PC-3 (cell line): Measurements from ENCODE around the gene ZBTB7C. TPM values are rescaled to one million over a fixed set of nuclear protein-coding genes. Genes with fewer than 3 reads are reported as not detected.

ENCODE experiments used
- ATAC-seq: fragments of 200-7000 bp; cut with Tn5 transposase; 2 replicates; pipeline ENCODE4 v1.9.1; 2020; ENCODE audit warnings: mild to moderate bottlenecking, moderate library complexity
- BruUV-seq: library from RNA; stranded (reverse); fragments of 400-500 nt; replicated peaks from 2 replicates; lab custom pipeline; 2021; lab: Mats Ljungman, UMichigan
- CTCF ChIA-PET: fragments of 300-600 bp; sonication (Branson Sonifier 250); formaldehyde crosslinking; loops from one replicate; lab custom pipeline; 2022; ENCODE audit warnings: antibody characterized with exemption; lab: Charles Lee
- POLR2A ChIA-PET: fragments of 300-600 bp; sonication (Branson Sonifier 250); formaldehyde crosslinking; loops from one replicate; lab custom pipeline; 2022; ENCODE audit warnings: antibody characterized with exemption; ENCODE audit not compliant: unreplicated experiment; lab: Charles Lee
- DNase-seq: peaks from one replicate; pipeline ENCODE4 v3.0.0-alpha.2; 2015
- H2AFZ ChIP-seq: fragments of 300-600 bp; sonication (generic); 2 replicates; pipeline ENCODE4 v1.6.0; 2016; ENCODE audit warnings: antibody characterized with exemption, low read length
- H3F3A ChIP-seq: fragments of 300-600 bp; sonication (generic); one replicate; pipeline ENCODE4 v1.6.0; 2017; ENCODE audit warnings: antibody characterized with exemption, low read length, control low read depth, mild to moderate bottlenecking; ENCODE audit not compliant: unreplicated experiment
- H3K27ac ChIP-seq: fragments of 300-600 bp; sonication (generic); 2 replicates; pipeline ENCODE4 v1.5.1; 2016; ENCODE audit warnings: mild to moderate bottlenecking, low read length
- H3K27me3 ChIP-seq: fragments of 300-600 bp; sonication (generic); 2 replicates; pipeline ENCODE4 v1.6.1; 2016; ENCODE audit warnings: low read length, mixed read lengths
- H3K36me3 ChIP-seq: fragments of 300-600 bp; sonication (generic); 2 replicates; pipeline ENCODE4 v1.6.1; 2016; ENCODE audit warnings: low read depth, mixed run types, low read length, mixed read lengths
- H3K4me1 ChIP-seq: fragments of 300-600 bp; sonication (generic); 2 replicates; pipeline ENCODE4 v1.5.1; 2016; ENCODE audit warnings: low read length; ENCODE audit not compliant: insufficient read depth
- H3K4me2 ChIP-seq: fragments of 300-600 bp; sonication (generic); 2 replicates; pipeline ENCODE4 v1.6.0; 2016; ENCODE audit warnings: low read length
- H3K4me3 ChIP-seq: fragments of 300-600 bp; sonication (generic); 2 replicates; pipeline ENCODE4 v1.5.1; 2016; ENCODE audit warnings: mild to moderate bottlenecking, low read length, mixed read lengths
- H3K79me2 ChIP-seq: fragments of 300-600 bp; sonication (generic); 2 replicates; pipeline ENCODE4 v1.6.1; 2017; ENCODE audit warnings: low read length, mixed read lengths
- H3K9ac ChIP-seq: fragments of 300-600 bp; sonication (generic); 2 replicates; pipeline ENCODE4 v1.6.0; 2016; ENCODE audit warnings: mild to moderate bottlenecking, low read length
- H3K9me2 ChIP-seq: fragments of 300-600 bp; sonication (generic); replicated peaks from 2 replicates; pipeline ENCODE4 v1.6.1; 2016; ENCODE audit warnings: mixed run types, low read length, mixed read lengths
- H3K9me3 ChIP-seq: fragments of 300-600 bp; sonication (generic); 2 replicates; pipeline ENCODE4 v1.6.1; 2016; ENCODE audit warnings: low read length, mixed read lengths
- H4K20me1 ChIP-seq: fragments of 300-600 bp; sonication (generic); 2 replicates; pipeline ENCODE4 v1.6.1; 2016; ENCODE audit warnings: low read length, mixed read lengths
- CTCF ChIP-seq: fragments of 300-600 bp; sonication (generic); conservative IDR thresholded peaks from 2 replicates; pipeline ENCODE4 v1.5.1; 2017; ENCODE audit warnings: antibody characterized with exemption, low read depth, mild to moderate bottlenecking, low read length
- EZH2 ChIP-seq: fragments of 300-600 bp; sonication (generic); IDR thresholded peaks from one replicate; pipeline ENCODE4 v1.6.1; 2017; ENCODE audit warnings: antibody characterized with exemption, mild to moderate bottlenecking, low read length; ENCODE audit not compliant: unreplicated experiment
- EZH2phosphoT487 ChIP-seq: fragments of 300-600 bp; sonication (generic); IDR thresholded peaks from 2 replicates; pipeline ENCODE4 v1.6.1; 2018; ENCODE audit warnings: mild to moderate bottlenecking, antibody characterized with exemption, low read length, borderline replicate concordance
- intact Hi-C: fragments of 100-400 bp; cut with micrococcal nuclease; formaldehyde crosslinking; loops from 2 replicates; pipeline ENCODE4 v1.9.0; 2023
- total RNA-seq: library from RNA; depleted of rRNA; stranded (reverse); fragments of >200 nt; gene quantifications from 2 replicates; pipeline ENCODE4 v1.2.3, GENCODE V29; 2014

ZBTB7C gene
- total RNA-seq, 1 experiment from 2014 or later = 1.3 TPM

- ChIA-PET POLR2A (no interaction called here), CTCF (no interaction called here)
- peaks cover 14% of the 10 kb centered on the region for H3K27me3 ChIP-seq
- DNase-seq = peak; percentile 41
- TF ChIP-seq EZH2 = no peak
- peak; percentile 55 for TF ChIP-seq CTCF
- H3K4me2 ChIP-seq = no peak overlapping the region
- H3F3A ChIP-seq = no peaks in the 10 kb centered on the region
- no peak overlapping the region for H3K9ac ChIP-seq
- H3K9me2 ChIP-seq = no peaks in the 10 kb centered on the region
- no peaks in the 10 kb centered on the region for H3K36me3 ChIP-seq
- H3K9me3 ChIP-seq = no peaks in the 10 kb centered on the region
- no peaks in the 10 kb centered on the region for H3K79me2 ChIP-seq
- no peaks in the 10 kb centered on the region for H4K20me1 ChIP-seq
- ATAC-seq = no peak
- H3K4me3 ChIP-seq = no peak overlapping the region
- intact Hi-C loops = no loop called here
- H2AFZ ChIP-seq = no peak overlapping the region
- BruUV-seq = no TSS peak
- no peaks in the 10 kb centered on the region for H3K4me1 ChIP-seq
- H3K27ac ChIP-seq = no peak overlapping the region
Measured at GRCh38 chr18:48412339-48412929, 3.3 kb upstream of the ZBTB7C start.

- Histone ChIP-seq H3K9ac (no peak overlapping the region), H3K27me3 (peaks cover 15% of the 10 kb centered on the region)
- POLR2A ChIA-PET = no interaction called here
Measured at GRCh38 chr18:48410095-48410920, 1.1 kb upstream of the ZBTB7C start.

More at GRCh38 chr18:48410095-48410920, 1.1 kb upstream of the ZBTB7C start:
- Histone ChIP-seq H3F3A (no peaks in the 10 kb centered on the region), H3K79me2 (no peaks in the 10 kb centered on the region), H3K27ac (no peak overlapping the region), H3K4me1 (0 out of 2 replicates have a peak, but pooled peaks cover 4% of the 10 kb centered on the region), H2AFZ (peak overlapping the region; percentile 76), H4K20me1 (no peaks in the 10 kb centered on the region), H3K9me3 (no peaks in the 10 kb centered on the region), H3K36me3 (no peaks in the 10 kb centered on the region), H3K4me3 (peak overlapping the region; percentile 67), H3K4me2 (peak overlapping the region; percentile 84), H3K9me2 (no peaks in the 10 kb centered on the region)
- BruUV-seq = no TSS peak
- DNase-seq (peak; percentile 67), ATAC-seq (peak; percentile 97)
- no peak for TF ChIP-seq EZH2
- TF ChIP-seq EZH2phosphoT487 = no peak
- TF ChIP-seq CTCF = no peak
- intact Hi-C loops = no loop called here
- CTCF ChIA-PET = no interaction called here
